ENCODE results near the gene WDFY4. TPM values are rescaled to one million over a fixed set of nuclear protein-coding genes. Genes with fewer than 3 reads are reported as not detected.

Gene WDFY4
- total RNA-seq, 2 experiments from 2014 or later: 0.90 to 1.1 TPM

GRCh38 chr10:48727866-48728265, 43.2 kb downstream of the WDFY4 start:
- H3K4me1 Mint-ChIP-seq (ENCODE audit: low read depth): no peaks in the 10 kb centered on the region
- intact Hi-C loops (cut with micrococcal nuclease): no loop called here
- H3K27me3 Mint-ChIP-seq: no peaks in the 10 kb centered on the region
- no peak overlapping the region for H3K27ac Mint-ChIP-seq
- CTCF ChIA-PET: no interaction called here
- DNase-seq (no peak), ATAC-seq (no peak)
- H3K36me3 Mint-ChIP-seq (ENCODE audit: low read depth): no peaks in the 10 kb centered on the region
- no peaks in the 10 kb centered on the region for H3K9me3 Mint-ChIP-seq
- TF ChIP-seq CTCF (IDR thresholded peaks at IDR 0.05): no peak
- no peak overlapping the region for H3K4me3 Mint-ChIP-seq
- POLR2A ChIA-PET: no interaction called here

- Mint-ChIP-seq H3K4me3 (no peak overlapping the region), H3K9me3 (no peaks in the 10 kb centered on the region), H3K36me3 (ENCODE audit: low read depth) (no peaks in the 10 kb centered on the region), H3K27ac (no peak overlapping the region), H3K4me1 (ENCODE audit: low read depth) (no peaks in the 10 kb centered on the region), H3K27me3 (no peaks in the 10 kb centered on the region)
- no peak for DNase-seq
- TF ChIP-seq CTCF (IDR thresholded peaks at IDR 0.05): no peak
- intact Hi-C loops (cut with micrococcal nuclease): no loop called here
- CTCF ChIA-PET: no interaction called here
- POLR2A ChIA-PET: no interaction called here
- no peak for ATAC-seq
Observed at GRCh38 chr10:48729222-48729621, 44.5 kb downstream of the WDFY4 start.

DNA sequence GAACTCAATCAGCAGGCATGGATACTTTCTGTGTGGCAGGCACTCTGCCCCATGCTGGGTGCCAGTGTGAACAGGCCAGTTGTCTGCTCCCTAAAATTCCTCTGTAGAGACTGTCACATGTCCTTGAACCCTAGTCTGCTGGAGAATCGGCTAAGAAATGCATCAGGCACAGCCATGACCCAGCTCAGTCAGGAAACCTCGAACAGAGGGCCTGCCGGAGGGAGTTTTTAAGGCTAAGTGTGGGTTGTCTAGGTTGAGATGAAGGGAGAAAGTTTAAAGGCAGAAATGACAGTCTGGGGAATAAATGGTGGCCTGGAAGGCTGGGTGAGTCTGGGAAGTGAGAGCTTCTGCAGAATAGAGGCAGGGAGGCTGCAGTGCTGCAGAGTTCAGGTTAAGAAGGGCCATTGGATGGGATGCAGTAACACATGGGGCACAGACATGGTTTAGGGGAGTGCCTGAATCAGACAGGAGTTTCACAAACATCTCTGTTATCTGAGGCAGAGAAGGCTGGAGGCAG, 45.3 kb downstream of the WDFY4 start:
- no peaks in the 10 kb centered on the region for H3K36me3 Mint-ChIP-seq (ENCODE audit: low read depth)
- no peak for TF ChIP-seq CTCF (IDR thresholded peaks at IDR 0.05)
- intact Hi-C loops (cut with micrococcal nuclease): no loop called here
- POLR2A ChIA-PET: no interaction called here
- H3K4me3 Mint-ChIP-seq: no peak overlapping the region
- H3K4me1 Mint-ChIP-seq (ENCODE audit: low read depth): no peaks in the 10 kb centered on the region
- H3K9me3 Mint-ChIP-seq: no peaks in the 10 kb centered on the region
- CTCF ChIA-PET: no interaction called here
- no peak overlapping the region for H3K27ac Mint-ChIP-seq
- ATAC-seq (no peak), DNase-seq (no peak)
- no peaks in the 10 kb centered on the region for H3K27me3 Mint-ChIP-seq

DNA sequence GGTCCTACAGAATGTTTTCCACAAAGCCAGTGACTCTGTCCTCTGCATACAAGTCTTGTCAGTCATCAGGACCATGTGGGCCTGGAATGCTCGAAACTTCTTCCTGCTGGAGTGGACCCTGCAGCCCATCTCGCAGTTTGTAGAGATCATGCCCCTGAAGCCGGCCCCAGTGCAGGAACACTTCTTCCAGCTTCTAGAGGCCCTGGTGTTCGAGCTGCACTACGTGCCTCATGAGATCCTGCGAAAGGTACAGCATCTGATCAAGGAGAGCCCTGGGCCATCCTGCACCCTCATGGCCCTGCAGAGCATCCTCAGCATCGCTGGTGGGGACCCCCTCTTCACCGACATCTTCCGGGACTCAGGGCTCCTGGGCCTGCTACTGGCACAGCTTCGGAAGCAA, 46.5 kb downstream of the WDFY4 start:
- Mint-ChIP-seq H3K27me3 (no peaks in the 10 kb centered on the region), H3K4me1 (ENCODE audit: low read depth) (no peaks in the 10 kb centered on the region), H3K9me3 (no peaks in the 10 kb centered on the region), H3K27ac (no peak overlapping the region), H3K4me3 (no peak overlapping the region), H3K36me3 (ENCODE audit: low read depth) (no peaks in the 10 kb centered on the region)
- TF ChIP-seq CTCF (IDR thresholded peaks at IDR 0.05): no peak
- DNase-seq (no peak), ATAC-seq (no peak)
- CTCF ChIA-PET: no interaction called here
- intact Hi-C loops (cut with micrococcal nuclease): no loop called here
- POLR2A ChIA-PET: no interaction called here

DNA sequence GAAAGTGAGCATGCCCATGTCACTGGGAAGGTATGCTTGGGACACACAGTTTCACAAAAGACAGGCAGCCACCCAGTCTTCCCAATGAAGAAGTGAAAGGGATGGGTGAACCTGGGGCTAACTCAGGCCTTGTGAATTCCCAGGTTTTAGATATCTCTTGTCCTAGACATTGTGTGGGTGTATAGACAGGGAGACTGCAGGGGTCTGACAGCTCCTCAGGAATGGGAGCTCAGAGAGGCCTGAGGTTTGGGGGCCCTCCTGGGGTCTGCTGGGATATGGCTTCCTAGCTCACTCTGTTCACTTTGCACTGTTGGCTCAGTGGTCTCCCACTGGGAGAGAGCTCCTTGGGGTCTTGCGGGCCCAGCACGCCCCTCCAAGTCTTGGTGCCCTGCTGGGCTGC, 47.0 kb downstream of the WDFY4 start:
- Mint-ChIP-seq H3K4me1 (ENCODE audit: low read depth) (no peaks in the 10 kb centered on the region), H3K36me3 (ENCODE audit: low read depth) (no peaks in the 10 kb centered on the region), H3K27ac (no peak overlapping the region), H3K4me3 (no peak overlapping the region), H3K9me3 (no peaks in the 10 kb centered on the region), H3K27me3 (no peaks in the 10 kb centered on the region)
- ChIA-PET POLR2A (no interaction called here), CTCF (no interaction called here)
- ATAC-seq (no peak), DNase-seq (no peak)
- intact Hi-C loops (cut with micrococcal nuclease): no loop called here
- TF ChIP-seq CTCF (IDR thresholded peaks at IDR 0.05): no peak

Measured in activated CD8-positive, alpha-beta T cell treated with anti-CD3 and anti-CD28 coated beads for 36 hours (primary cell).